H1 (cell line): ENCODE results near the gene B3GAT1. TPM values are rescaled to one million over a fixed set of nuclear protein-coding genes. Genes with fewer than 3 reads are reported as not detected.

Experiments
- CTCF ChIA-PET: fragments of 300-600 bp; sonication (Branson Sonifier 250); formaldehyde crosslinking; loops from one replicate; lab custom pipeline; 2021; ENCODE audit not compliant: partially characterized antibody; lab: Charles Lee
- POLR2A ChIA-PET: fragments of 300-600 bp; sonication (Branson Sonifier 250); formaldehyde crosslinking; loops from one replicate; lab custom pipeline; 2021; ENCODE audit warnings: inconsistent platforms; ENCODE audit not compliant: partially characterized antibody; lab: Charles Lee
- DNase-seq, 2 experiments: peaks; one replicate each; pipeline versions ENCODE4 v3.0.0 to v3.0.0-alpha.2; 2010 to 2022; ENCODE audit warnings: low spot score in 2 of 2, low read depth in 1 of 2, mixed read lengths in 1 of 2
- FAIRE-seq: peaks from 2 replicates; lab custom pipeline; 2011; peaks lifted over from hg19 to GRCh38; lab: Jason Lieb, UNC
- H2AFZ ChIP-seq: 2 replicates; pipeline ENCODE4 v1.8.1; 2012; ENCODE audit warnings: low read length, inconsistent platforms
- H2AK5ac ChIP-seq: 2 replicates; pipeline ENCODE4 v1.6.1; 2013; ENCODE audit warnings: low read depth, low read length
- H2BK120ac ChIP-seq: replicated peaks from 2 replicates; pipeline ENCODE3; 2013; ENCODE audit warnings: low read depth, low read length, inconsistent platforms
- H2BK12ac ChIP-seq: 2 replicates; pipeline ENCODE4 v1.6.1; 2013; ENCODE audit warnings: low read depth, low read length
- H2BK15ac ChIP-seq: 2 replicates; pipeline ENCODE4 v1.6.1; 2013; ENCODE audit warnings: low read length
- H2BK20ac ChIP-seq: 2 replicates; pipeline ENCODE4 v1.6.1; 2013; ENCODE audit warnings: low read length
- H2BK5ac ChIP-seq: 2 replicates; pipeline ENCODE4 v1.6.1; 2013; ENCODE audit warnings: low read depth, low read length
- H3K14ac ChIP-seq: 2 replicates; pipeline ENCODE4 v1.6.1; 2013; ENCODE audit warnings: inconsistent platforms; ENCODE audit not compliant: insufficient read length
- H3K18ac ChIP-seq: 2 replicates; pipeline ENCODE4 v1.6.1; 2013; ENCODE audit warnings: low read length; ENCODE audit errors: extremely low read depth
- H3K23ac ChIP-seq: 2 replicates; pipeline ENCODE4 v1.6.1; 2013; ENCODE audit warnings: inconsistent platforms; ENCODE audit not compliant: insufficient read length
- H3K23me2 ChIP-seq: 2 replicates; pipeline ENCODE4 v1.6.1; 2013; ENCODE audit warnings: low read depth, low read length
- H3K27ac ChIP-seq: 2 replicates; pipeline ENCODE4 v1.6.1; 2011; ENCODE audit warnings: low read depth, low read length, inconsistent platforms
- H3K27me3 ChIP-seq, 4 experiments: replicated peaks in 1 of 4; 1 replicate in 1 of 4; 2 replicates in 3 of 4; pipeline versions ENCODE4 v1.6.1 to v1.8.1; 2011 to 2013; ENCODE audit warnings: low read length in 3 of 4, mild to moderate bottlenecking in 3 of 4, inconsistent platforms in 2 of 4, mixed read lengths in 2 of 4, moderate library complexity in 1 of 4; ENCODE audit not compliant: control insufficient read depth in 3 of 4, insufficient read depth in 3 of 4; ENCODE audit errors: extremely low read depth in 1 of 4
- H3K36me3 ChIP-seq, 4 experiments: 2 replicates each; pipeline versions ENCODE4 v1.6.1 to v1.8.1; 2011 to 2013; ENCODE audit warnings: mild to moderate bottlenecking in 4 of 4, low read length in 3 of 4, moderate library complexity in 2 of 4, control low read depth in 1 of 4, inconsistent platforms in 1 of 4; ENCODE audit not compliant: insufficient read depth in 4 of 4, control insufficient read depth in 2 of 4
- H3K4ac ChIP-seq: replicated peaks from 2 replicates; pipeline ENCODE3; 2013; ENCODE audit warnings: low read length, low read depth, mixed read lengths, inconsistent platforms; ENCODE audit not compliant: insufficient read length
- H3K4me1 ChIP-seq, 4 experiments: replicated peaks in 1 of 4; 1 replicate in 1 of 4; 2 replicates in 3 of 4; pipeline versions ENCODE4 v1.6.1 to v1.8.1; 2011 to 2013; ENCODE audit warnings: low read length in 3 of 4, inconsistent platforms in 2 of 4, mixed read lengths in 1 of 4; ENCODE audit not compliant: insufficient read depth in 4 of 4, control insufficient read depth in 3 of 4
- H3K4me2 ChIP-seq, 2 experiments: 2 replicates each; pipeline versions ENCODE4 v1.6.1 to v1.8.1; 2011 to 2013; ENCODE audit warnings: low read depth in 2 of 2, low read length in 2 of 2, control low read depth in 1 of 2, inconsistent platforms in 1 of 2, mild to moderate bottlenecking in 1 of 2; ENCODE audit not compliant: insufficient read depth in 1 of 2
- H3K4me3 ChIP-seq, 4 experiments: fragments of 200-600, 300-600 bp in 1 of 4; sonication (generic), shearing (Covaris generic), sonication (Bioruptor Twin) in 1 of 4; 2 replicates each; pipeline versions ENCODE4 v1.5.1 to v1.8.1; 2011 to 2016; ENCODE audit warnings: low read length in 4 of 4, low read depth in 3 of 4, control low read depth in 2 of 4, inconsistent platforms in 2 of 4, mild to moderate bottlenecking in 2 of 4, mixed read lengths in 1 of 4, moderate library complexity in 1 of 4; ENCODE audit not compliant: insufficient read depth in 2 of 4; ENCODE audit errors: extremely low read depth in 1 of 4
- H3K56ac ChIP-seq: replicated peaks from 2 replicates; pipeline ENCODE3; 2013; ENCODE audit warnings: low read depth, mild to moderate bottlenecking, mixed read lengths, low read length, inconsistent platforms; ENCODE audit not compliant: insufficient read length
- H3K79me1 ChIP-seq: 2 replicates; pipeline ENCODE4 v1.6.1; 2013; ENCODE audit warnings: low read depth, low read length, control low read depth
- H3K79me2 ChIP-seq, 2 experiments: 2 replicates each; pipeline versions ENCODE4 v1.6.1 to v1.8.1; 2012 to 2013; ENCODE audit warnings: low read length in 2 of 2, mild to moderate bottlenecking in 2 of 2, inconsistent platforms in 1 of 2; ENCODE audit not compliant: insufficient read depth in 2 of 2, control insufficient read depth in 1 of 2
- H3K9ac ChIP-seq, 4 experiments: replicated peaks in 1 of 4; 1 replicate in 1 of 4; 2 replicates in 3 of 4; pipeline versions ENCODE4 v1.6.1 to v1.8.1; 2011 to 2013; ENCODE audit warnings: low read depth in 3 of 4, low read length in 3 of 4, control low read depth in 2 of 4, mild to moderate bottlenecking in 2 of 4, moderate library complexity in 2 of 4, inconsistent platforms in 1 of 4; ENCODE audit errors: extremely low read depth in 1 of 4
- H3K9me3 ChIP-seq, 2 experiments: 2 replicates each; pipeline versions ENCODE4 v1.6.1 to v1.8.1; 2012 to 2013; ENCODE audit warnings: mild to moderate bottlenecking in 2 of 2, moderate library complexity in 2 of 2, control low read depth in 1 of 2, inconsistent platforms in 1 of 2, low read depth in 1 of 2, low read length in 1 of 2, mixed read lengths in 1 of 2; ENCODE audit not compliant: insufficient read depth in 2 of 2
- H4K20me1 ChIP-seq, 2 experiments: replicated peaks in 1 of 2; 2 replicates each; pipeline versions ENCODE3 to v1.8.1; 2011 to 2013; ENCODE audit warnings: inconsistent platforms in 2 of 2, low read length in 2 of 2, mild to moderate bottlenecking in 1 of 2; ENCODE audit not compliant: insufficient read depth in 2 of 2, control insufficient read depth in 1 of 2
- H4K5ac ChIP-seq: 2 replicates; pipeline ENCODE4 v1.6.1; 2013; ENCODE audit warnings: low read length, low read depth, mixed read lengths, inconsistent platforms; ENCODE audit not compliant: insufficient read length
- H4K8ac ChIP-seq: 2 replicates; pipeline ENCODE4 v1.8.0; 2013; ENCODE audit warnings: mild to moderate bottlenecking, moderate library complexity, low read length, inconsistent platforms; ENCODE audit not compliant: insufficient read depth; ENCODE audit errors: extremely low read depth
- H4K91ac ChIP-seq: replicated peaks from 2 replicates; pipeline ENCODE3; 2013; ENCODE audit warnings: low read length, mixed read lengths, inconsistent platforms; ENCODE audit not compliant: insufficient read length
- BRCA1 ChIP-seq: IDR thresholded peaks from 2 replicates; pipeline ENCODE4 v1.6.1; 2012; ENCODE audit warnings: low read depth, low read length, improper control_type of control experiment
- CBX8 ChIP-seq: fragments of 300-800, 300-1000 bp; sonication (generic); IDR thresholded peaks from 2 replicates; pipeline ENCODE4 v1.7.1; 2016; ENCODE audit warnings: low read depth, low read length, borderline replicate concordance
- EGR1 ChIP-seq: IDR thresholded peaks from 2 replicates; pipeline ENCODE4 v1.6.1; 2011; ENCODE audit warnings: low read depth, low read length, borderline replicate concordance
- PHF8 ChIP-seq: fragments of 200-600 bp; sonication (generic); conservative IDR thresholded peaks from 2 replicates; pipeline ENCODE4 v1.7.1; 2012; ENCODE audit warnings: low read depth, mild to moderate bottlenecking, inconsistent platforms, low read length, moderate library complexity
- RBBP5 ChIP-seq: IDR thresholded peaks from 2 replicates; pipeline ENCODE4 v1.7.1; 2012; ENCODE audit warnings: low read depth, mild to moderate bottlenecking, inconsistent platforms, low read length, moderate library complexity, borderline replicate concordance
- SIX5 ChIP-seq: IDR thresholded peaks from 2 replicates; pipeline ENCODE4 v1.6.1; 2011; ENCODE audit warnings: mild to moderate bottlenecking, low read depth, low read length
- TCF12 ChIP-seq: IDR thresholded peaks from 2 replicates; pipeline ENCODE4 v1.6.1; 2011; ENCODE audit warnings: low read depth, mild to moderate bottlenecking, low read length
- WGBS, 2 experiments: shearing (Covaris generic) in 1 of 2; methylation state at CpG; one replicate each; pipeline versions ENCODE4 v1.1.6 to v1.1.7; 2013 to 2015; ENCODE audit warnings: low lambda C conversion rate in 2 of 2, mixed read lengths in 2 of 2, inconsistent platforms in 1 of 2, low coverage in 1 of 2, missing lambda C conversion rate in 1 of 2; ENCODE audit not compliant: insufficient replicate concordance in 2 of 2, insufficient coverage in 1 of 2, insufficient read length in 1 of 2; ENCODE audit errors: extremely low coverage in 1 of 2, missing lambda C conversion rate in 1 of 2; 5-methylcytosine and 5-hydroxymethylcytosine counted together
- polyA plus RNA-seq, 7 experiments: library from polyadenylated mRNA; depleted of rRNA in 3 of 7; stranded (reverse) in 5 of 7; unstranded in 2 of 7; fragments of >200 nt in 5 of 7; fragments of 200-250 nt in 2 of 7; gene quantifications; 1 replicate in 5 of 7; 2 replicates in 1 of 7; 4 replicates in 1 of 7; pipeline versions ENCODE4 v1.2.1 to v1.2.3, GENCODE V29; 2011 to 2013; ENCODE audit warnings: missing spikeins in 2 of 7, mixed read lengths in 2 of 7
- total RNA-seq: library from RNA; stranded (reverse); fragmentation: NEBNext Ultra II Directional; extraction: Animal tissue kit (Norgen Biotek cat#: 25700); gene quantifications from 2 replicates; pipeline ENCODE4 v1.2.1, GENCODE V29; 2021

B3GAT1 gene
- total and polyA plus RNA-seq, 2 of the 8 experiments (the other 6 are each of a cell fraction or from before 2014, with no cell fraction given): 19.7 to 32.4 TPM

DNA sequence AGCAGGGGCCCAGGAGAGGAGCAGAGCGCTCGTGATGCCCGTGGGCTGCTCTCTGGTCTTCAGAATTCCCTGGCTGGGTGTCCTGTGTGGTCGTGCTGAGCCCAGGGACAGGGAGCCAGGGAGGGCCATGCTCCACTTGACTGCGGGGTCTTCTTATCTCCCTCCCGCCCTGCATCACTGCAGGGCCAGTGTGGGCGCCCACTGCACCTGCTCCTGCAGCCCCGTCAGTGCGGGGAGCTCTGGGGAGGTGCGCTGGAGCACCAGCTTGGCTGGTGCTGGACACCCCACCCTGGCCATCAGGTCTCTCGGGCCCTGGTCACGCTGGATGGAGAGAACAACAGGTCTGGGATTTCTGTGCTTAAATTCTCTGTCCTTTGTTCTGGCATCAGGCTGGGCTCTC is 31.8 kb downstream of the B3GAT1 start:
- H3K4me1 ChIP-seq: peaks cover 2 to 11% (median 4%) of the 10 kb centered on the region in 4 experiments; a peak in 3 of 7 replicates
- POLR2A ChIA-PET: no interaction called here
- no peak overlapping the region for H3K9ac ChIP-seq
- no peak overlapping the region for H2BK15ac ChIP-seq
- H3K14ac ChIP-seq: no peak overlapping the region
- no peak for TF ChIP-seq RBBP5
- no peak for TF ChIP-seq CBX8
- TF ChIP-seq PHF8: no peak
- no peak for TF ChIP-seq SIX5
- TF ChIP-seq TCF12: no peak
- TF ChIP-seq EGR1: no peak
- TF ChIP-seq BRCA1: no peak
- TF ChIP-seq, all 59 proteins: peak for 0
- Histone ChIP-seq H3K4me3 (no peak overlapping the region), H2BK5ac (no peak overlapping the region), H4K8ac (no peak overlapping the region), H3K27me3 (no peaks in the 10 kb centered on the region; a peak in 1 of 7 replicates), H3K23ac (no peak overlapping the region), H2BK12ac (no peak overlapping the region), H2BK20ac (no peak overlapping the region), H3K4ac (no peak overlapping the region), H3K27ac (no peak overlapping the region), H4K20me1 (peaks cover 0 to 11% of the 10 kb centered on the region in 2 experiments), H3K9me3 (no peaks in the 10 kb centered on the region), H2AFZ (no peak overlapping the region), H3K18ac (no peak overlapping the region), H3K23me2 (no peaks in the 10 kb centered on the region), H3K36me3 (peaks cover 0 to 14% (median 6%) of the 10 kb centered on the region in 4 experiments; a peak in 5 of 8 replicates), H2AK5ac (no peak overlapping the region), H2BK120ac (no peak overlapping the region), H4K91ac (no peak overlapping the region), H3K79me2 (no peaks in the 10 kb centered on the region), H3K4me2 (no peak overlapping the region), H3K56ac (no peak overlapping the region), H4K5ac (no peak overlapping the region), H3K79me1 (no peaks in the 10 kb centered on the region)
- DNase-seq (no peak), FAIRE-seq (no peak)
- WGBS, 2 experiments: 91% methylated on average over 9 of the region's 12 CpGs; no CpG with 5 or more reads in 1 of the 2 experiments
- CTCF ChIA-PET: no interaction called here
